Activated gamma-delta T cell treated with Interleukin-2 at 50 U/mL for 16 hours (primary cell): ENCODE measurements around the gene PPM1N.
"Not testable (repeated sequence)": the region's sequence is repeated elsewhere in the genome, so short reads cannot be mapped to it uniquely, and the experiment has no call there.

Experiments
- DNase-seq: peaks from one replicate; pipeline ENCODE4 v3.0.0-alpha.2; 2020

Gene PPM1N

GRCh38 chr19:45510352-45510751, 12.1 kb downstream of the PPM1N start:
- DNase-seq = not testable (repeated sequence)

- DNase-seq = no peak
Measured at GRCh38 chr19:45511074-45511473, 12.8 kb downstream of the PPM1N start.

- no peak for DNase-seq
Measured at GRCh38 chr19:45512881-45513483, 14.7 kb downstream of the PPM1N start.

GRCh38 chr19:45514376-45515051, 16.3 kb downstream of the PPM1N start:
- no peak for DNase-seq

- DNase-seq = peak; percentile 37
Measured at GRCh38 chr19:45515081-45515624, 16.9 kb downstream of the PPM1N start.

- no peak for DNase-seq
Measured at GRCh38 chr19:45515807-45516401, 17.7 kb downstream of the PPM1N start.

- no peak for DNase-seq
Measured at GRCh38 chr19:45517238-45517637, 19.0 kb downstream of the PPM1N start.

- no peak for DNase-seq
Measured at GRCh38 chr19:45517641-45518468, 19.6 kb downstream of the PPM1N start.

GRCh38 chr19:45518469-45518826, 20.2 kb downstream of the PPM1N start:
- DNase-seq = no peak

- no peak for DNase-seq
Measured at GRCh38 chr19:45522010-45522941, 24.0 kb downstream of the PPM1N start.

- peak; percentile 58 for DNase-seq
Measured at GRCh38 chr19:45523642-45524256, 25.5 kb downstream of the PPM1N start.

GRCh38 chr19:45524575-45525129, 26.4 kb downstream of the PPM1N start:
- DNase-seq = no peak

GRCh38 chr19:45526143-45526542, 27.9 kb downstream of the PPM1N start:
- DNase-seq = no peak

GRCh38 chr19:45526971-45527370, 28.7 kb downstream of the PPM1N start:
- DNase-seq = no peak

GRCh38 chr19:45527731-45528130, 29.5 kb downstream of the PPM1N start:
- DNase-seq = no peak

- no peak for DNase-seq
Measured at GRCh38 chr19:45528149-45528743, 30.0 kb downstream of the PPM1N start.

GRCh38 chr19:45528744-45529419, 30.6 kb downstream of the PPM1N start:
- no peak for DNase-seq

GRCh38 chr19:45529420-45529785, 31.2 kb downstream of the PPM1N start:
- no peak for DNase-seq

- no peak for DNase-seq
Measured at GRCh38 chr19:45531349-45531748, 33.1 kb downstream of the PPM1N start.

- DNase-seq = no peak
Measured at GRCh38 chr19:45539459-45539858, 41.2 kb downstream of the PPM1N start.
